ENCODE results near the gene MYO9B.

The MYO9B gene

GRCh38 chr19:17194608-17195007 is 119.0 kb downstream of the MYO9B start:
- Histone ChIP-seq H3K4me3 (ENCODE audit: low read depth in 1 of 2, low read length in 2 of 2) (no peak overlapping the region), H3K27ac (ENCODE audit: low read length) (no peak overlapping the region), H3K27me3 (ENCODE audit: low read depth, low read length) (no peaks in the 10 kb centered on the region), H3K4me1 (ENCODE audit: control insufficient read depth in 1 of 2, insufficient read depth in 2 of 2, low read length in 2 of 2) (no peaks in the 10 kb centered on the region), H3K36me3 (ENCODE audit: control insufficient read depth in 1 of 2, insufficient read depth in 2 of 2, low read length in 2 of 2) (peaks cover 32 to 75% of the 10 kb centered on the region in 2 donors), H3K9me3 (ENCODE audit: control insufficient read depth in 1 of 2, low read length in 2 of 2) (no peaks in the 10 kb centered on the region)

GRCh38 chr19:17195106-17195505 is 119.5 kb downstream of the MYO9B start:
- Histone ChIP-seq H3K9me3 (ENCODE audit: control insufficient read depth in 1 of 2, low read length in 2 of 2) (no peaks in the 10 kb centered on the region), H3K4me3 (ENCODE audit: low read depth in 1 of 2, low read length in 2 of 2) (no peak overlapping the region), H3K27ac (ENCODE audit: low read length) (no peak overlapping the region), H3K36me3 (ENCODE audit: control insufficient read depth in 1 of 2, insufficient read depth in 2 of 2, low read length in 2 of 2) (peaks cover 33 to 72% of the 10 kb centered on the region in 2 donors), H3K27me3 (ENCODE audit: low read depth, low read length) (no peaks in the 10 kb centered on the region), H3K4me1 (ENCODE audit: control insufficient read depth in 1 of 2, insufficient read depth in 2 of 2, low read length in 2 of 2) (no peaks in the 10 kb centered on the region)

- Histone ChIP-seq H3K4me3 (ENCODE audit: low read depth in 1 of 2, low read length in 2 of 2) (no peak overlapping the region), H3K9me3 (ENCODE audit: control insufficient read depth in 1 of 2, low read length in 2 of 2) (no peaks in the 10 kb centered on the region), H3K36me3 (ENCODE audit: control insufficient read depth in 1 of 2, insufficient read depth in 2 of 2, low read length in 2 of 2) (peaks cover 42 to 73% of the 10 kb centered on the region in 2 donors), H3K27me3 (ENCODE audit: low read depth, low read length) (no peaks in the 10 kb centered on the region), H3K27ac (ENCODE audit: low read length) (no peak overlapping the region), H3K4me1 (ENCODE audit: control insufficient read depth in 1 of 2, insufficient read depth in 2 of 2, low read length in 2 of 2) (no peaks in the 10 kb centered on the region)
Observed at GRCh38 chr19:17196610-17197009, 121.0 kb downstream of the MYO9B start.

GRCh38 chr19:17197666-17198065 is 122.1 kb downstream of the MYO9B start:
- Histone ChIP-seq H3K36me3 (ENCODE audit: control insufficient read depth in 1 of 2, insufficient read depth in 2 of 2, low read length in 2 of 2) (peaks cover 52 to 76% of the 10 kb centered on the region in 2 donors), H3K27ac (ENCODE audit: low read length) (no peak overlapping the region), H3K4me1 (ENCODE audit: control insufficient read depth in 1 of 2, insufficient read depth in 2 of 2, low read length in 2 of 2) (no peaks in the 10 kb centered on the region), H3K4me3 (ENCODE audit: low read depth in 1 of 2, low read length in 2 of 2) (no peak overlapping the region), H3K27me3 (ENCODE audit: low read depth, low read length) (no peaks in the 10 kb centered on the region), H3K9me3 (ENCODE audit: control insufficient read depth in 1 of 2, low read length in 2 of 2) (no peaks in the 10 kb centered on the region)

GRCh38 chr19:17200408-17201079 is 125.0 kb downstream of the MYO9B start:
- H3K9me3 ChIP-seq (ENCODE audit: control insufficient read depth in 1 of 2, low read length in 2 of 2), result no peaks in the 10 kb centered on the region
- H3K36me3 ChIP-seq (ENCODE audit: control insufficient read depth in 1 of 2, insufficient read depth in 2 of 2, low read length in 2 of 2), result peaks cover 47 to 73% of the 10 kb centered on the region in 2 donors
- no peaks in the 10 kb centered on the region for H3K27me3 ChIP-seq (ENCODE audit: low read depth, low read length)
- H3K4me1 ChIP-seq (ENCODE audit: control insufficient read depth in 1 of 2, insufficient read depth in 2 of 2, low read length in 2 of 2), result no peaks in the 10 kb centered on the region
- H3K27ac ChIP-seq (ENCODE audit: low read length), result no peak overlapping the region
- no peak overlapping the region for H3K4me3 ChIP-seq (ENCODE audit: low read depth in 1 of 2, low read length in 2 of 2)

- peaks cover 50 to 83% of the 10 kb centered on the region in 2 donors for H3K36me3 ChIP-seq (ENCODE audit: control insufficient read depth in 1 of 2, insufficient read depth in 2 of 2, low read length in 2 of 2)
- H3K4me1 ChIP-seq (ENCODE audit: control insufficient read depth in 1 of 2, insufficient read depth in 2 of 2, low read length in 2 of 2), result no peaks in the 10 kb centered on the region
- H3K4me3 ChIP-seq (ENCODE audit: low read depth in 1 of 2, low read length in 2 of 2), result no peak overlapping the region
- no peaks in the 10 kb centered on the region for H3K9me3 ChIP-seq (ENCODE audit: control insufficient read depth in 1 of 2, low read length in 2 of 2)
- H3K27me3 ChIP-seq (ENCODE audit: low read depth, low read length), result no peaks in the 10 kb centered on the region
- no peak overlapping the region for H3K27ac ChIP-seq (ENCODE audit: low read length)
Observed at GRCh38 chr19:17202249-17202648, 126.7 kb downstream of the MYO9B start.

- no peaks in the 10 kb centered on the region for H3K27me3 ChIP-seq (ENCODE audit: low read depth, low read length)
- peaks cover 47 to 78% of the 10 kb centered on the region in 2 donors for H3K36me3 ChIP-seq (ENCODE audit: control insufficient read depth in 1 of 2, insufficient read depth in 2 of 2, low read length in 2 of 2)
- no peaks in the 10 kb centered on the region for H3K4me1 ChIP-seq (ENCODE audit: control insufficient read depth in 1 of 2, insufficient read depth in 2 of 2, low read length in 2 of 2)
- no peak overlapping the region for H3K4me3 ChIP-seq (ENCODE audit: low read depth in 1 of 2, low read length in 2 of 2)
- H3K9me3 ChIP-seq (ENCODE audit: control insufficient read depth in 1 of 2, low read length in 2 of 2), result no peaks in the 10 kb centered on the region
- no peak overlapping the region for H3K27ac ChIP-seq (ENCODE audit: low read length)
Observed at GRCh38 chr19:17202713-17203112, 127.1 kb downstream of the MYO9B start.

GRCh38 chr19:17205237-17206140 is 129.9 kb downstream of the MYO9B start:
- H3K4me1 ChIP-seq (ENCODE audit: control insufficient read depth in 1 of 2, insufficient read depth in 2 of 2, low read length in 2 of 2), result no peaks in the 10 kb centered on the region
- no peak overlapping the region for H3K27ac ChIP-seq (ENCODE audit: low read length)
- H3K9me3 ChIP-seq (ENCODE audit: control insufficient read depth in 1 of 2, low read length in 2 of 2), result no peaks in the 10 kb centered on the region
- no peaks in the 10 kb centered on the region for H3K27me3 ChIP-seq (ENCODE audit: low read depth, low read length)
- no peak overlapping the region for H3K4me3 ChIP-seq (ENCODE audit: low read depth in 1 of 2, low read length in 2 of 2)
- H3K36me3 ChIP-seq (ENCODE audit: control insufficient read depth in 1 of 2, insufficient read depth in 2 of 2, low read length in 2 of 2), result peaks cover 46 to 80% of the 10 kb centered on the region in 2 donors

GRCh38 chr19:17206736-17207581 is 131.4 kb downstream of the MYO9B start:
- no peaks in the 10 kb centered on the region for H3K9me3 ChIP-seq (ENCODE audit: control insufficient read depth in 1 of 2, low read length in 2 of 2)
- H3K4me3 ChIP-seq (ENCODE audit: low read depth in 1 of 2, low read length in 2 of 2), result no peak overlapping the region
- H3K36me3 ChIP-seq (ENCODE audit: control insufficient read depth in 1 of 2, insufficient read depth in 2 of 2, low read length in 2 of 2), result peaks cover 35 to 78% of the 10 kb centered on the region in 2 donors

GRCh38 chr19:17209126-17210036 is 133.8 kb downstream of the MYO9B start:
- no peaks in the 10 kb centered on the region for H3K27me3 ChIP-seq (ENCODE audit: low read depth, low read length)
- H3K27ac ChIP-seq (ENCODE audit: low read length), result no peak overlapping the region
- peaks cover 19 to 67% of the 10 kb centered on the region in 2 donors for H3K36me3 ChIP-seq (ENCODE audit: control insufficient read depth in 1 of 2, insufficient read depth in 2 of 2, low read length in 2 of 2)
- no peaks in the 10 kb centered on the region for H3K9me3 ChIP-seq (ENCODE audit: control insufficient read depth in 1 of 2, low read length in 2 of 2)
- H3K4me1 ChIP-seq (ENCODE audit: control insufficient read depth in 1 of 2, insufficient read depth in 2 of 2, low read length in 2 of 2), result peaks cover 0 to under 1% of the 10 kb centered on the region in 2 donors
- no peak overlapping the region for H3K4me3 ChIP-seq (ENCODE audit: low read depth in 1 of 2, low read length in 2 of 2)

More at GRCh38 chr19:17206736-17207581, 131.4 kb downstream of the MYO9B start:
- H3K27me3 ChIP-seq (ENCODE audit: low read depth, low read length), result no peaks in the 10 kb centered on the region
- H3K4me1 ChIP-seq (ENCODE audit: control insufficient read depth in 1 of 2, insufficient read depth in 2 of 2, low read length in 2 of 2), result no peaks in the 10 kb centered on the region
- no peak overlapping the region for H3K27ac ChIP-seq (ENCODE audit: low read length)
